ENCODE measurements around the gene MYO5B.

The MYO5B gene

GRCh38 chr18:50188652-50189051 is 6.3 kb downstream of the MYO5B start:
- no peak for DNase-seq (ENCODE audit: low spot score)

- no peak for DNase-seq (ENCODE audit: low spot score)
Observed at GRCh38 chr18:50187659-50188058, 7.3 kb downstream of the MYO5B start.

- DNase-seq (ENCODE audit: low spot score) = no peak
Observed at GRCh38 chr18:50186385-50186784, 8.6 kb downstream of the MYO5B start.

GRCh38 chr18:50183556-50183955 is 11.4 kb downstream of the MYO5B start:
- DNase-seq (ENCODE audit: low spot score) = no peak

- peak; percentile 9 for DNase-seq (ENCODE audit: low spot score)
Observed at GRCh38 chr18:50182511-50182910, 12.4 kb downstream of the MYO5B start.

GRCh38 chr18:50181590-50181989 is 13.4 kb downstream of the MYO5B start:
- no peak for DNase-seq (ENCODE audit: low spot score)

- DNase-seq (ENCODE audit: low spot score) = peak; percentile 7
Observed at GRCh38 chr18:50179465-50179864, 15.5 kb downstream of the MYO5B start.

GRCh38 chr18:50177294-50177992 is 17.5 kb downstream of the MYO5B start:
- no peak for DNase-seq (ENCODE audit: low spot score)

- no peak for DNase-seq (ENCODE audit: low spot score)
Observed at GRCh38 chr18:50172367-50172766, 22.6 kb downstream of the MYO5B start.

- DNase-seq (ENCODE audit: low spot score) = no peak
Observed at GRCh38 chr18:50171406-50171805, 23.5 kb downstream of the MYO5B start.

- DNase-seq (ENCODE audit: low spot score) = no peak
Observed at GRCh38 chr18:50170004-50170403, 24.9 kb downstream of the MYO5B start.

- DNase-seq (ENCODE audit: low spot score) = no peak
Observed at GRCh38 chr18:50169149-50169548, 25.8 kb downstream of the MYO5B start.

GRCh38 chr18:50167966-50168365 is 27.0 kb downstream of the MYO5B start:
- DNase-seq (ENCODE audit: low spot score) = no peak

GRCh38 chr18:50166901-50167300 is 28.0 kb downstream of the MYO5B start:
- DNase-seq (ENCODE audit: low spot score) = no peak

GRCh38 chr18:50163505-50163904 is 31.4 kb downstream of the MYO5B start:
- no peak for DNase-seq (ENCODE audit: low spot score)

GRCh38 chr18:50162486-50163304 is 32.3 kb downstream of the MYO5B start:
- no peak for DNase-seq (ENCODE audit: low spot score)

- DNase-seq (ENCODE audit: low spot score) = no peak
Observed at GRCh38 chr18:50161597-50162205, 33.2 kb downstream of the MYO5B start.

GRCh38 chr18:50159654-50160046 is 35.3 kb downstream of the MYO5B start:
- no peak for DNase-seq (ENCODE audit: low spot score)

- DNase-seq (ENCODE audit: low spot score) = no peak
Observed at GRCh38 chr18:50158866-50159653, 35.9 kb downstream of the MYO5B start.

- no peak for DNase-seq (ENCODE audit: low spot score)
Observed at GRCh38 chr18:50155406-50155805, 39.5 kb downstream of the MYO5B start.

- DNase-seq (ENCODE audit: low spot score) = no peak
Observed at GRCh38 chr18:50154420-50154819, 40.5 kb downstream of the MYO5B start.

- DNase-seq (ENCODE audit: low spot score) = no peak
Observed at GRCh38 chr18:50152900-50153299, 42.0 kb downstream of the MYO5B start.

Data from pons (tissue), 1 donor.